Measurements from ENCODE around the gene ZNF518A.

Gene ZNF518A

DNA sequence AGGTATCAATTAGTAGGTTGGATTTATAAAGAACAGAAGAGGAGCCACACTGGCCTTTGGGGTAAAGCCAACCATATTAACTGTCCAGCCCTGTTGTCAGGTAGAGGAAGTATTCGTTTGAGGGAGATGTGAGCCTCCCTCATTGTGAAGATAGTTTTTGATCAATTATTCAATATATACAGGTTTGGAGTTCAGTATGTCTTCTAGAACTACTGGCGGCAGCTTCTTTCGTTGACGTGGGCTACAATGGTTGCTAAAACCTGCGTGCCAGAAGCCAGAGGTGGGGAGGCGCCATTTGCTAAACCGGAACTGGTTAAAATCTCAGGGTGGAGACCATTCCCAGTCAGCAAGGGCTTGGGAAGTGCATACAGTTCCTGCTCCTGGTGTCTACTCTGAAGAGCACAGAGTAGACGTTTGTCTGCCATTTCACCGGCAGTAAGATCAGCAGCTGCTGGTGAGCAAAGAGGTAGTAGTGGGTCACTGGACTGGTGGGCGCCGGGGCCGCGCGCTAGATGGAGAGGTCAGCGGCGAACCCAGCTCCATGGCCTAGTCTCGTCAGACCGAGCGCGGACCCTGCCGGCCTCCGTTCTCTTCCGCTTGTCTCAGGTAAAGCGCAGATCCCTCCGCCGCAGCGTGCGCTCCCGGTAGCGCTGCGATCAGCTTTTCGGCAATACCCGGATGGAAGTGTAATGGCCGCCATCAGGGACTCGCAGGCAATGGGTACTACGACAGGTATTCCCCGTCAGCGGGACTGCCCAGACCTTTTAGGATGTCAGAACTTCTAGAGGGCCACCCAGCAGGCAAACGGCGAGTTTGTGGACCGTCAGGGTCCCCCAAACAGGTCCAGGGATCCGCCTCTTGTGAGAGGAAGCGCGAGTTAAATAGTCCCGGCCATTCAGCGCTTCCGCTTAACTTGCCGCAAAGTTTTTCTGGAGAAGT, at the start of gene ZNF518A:
Gene ZNF518A (plus strand): TSS at position 911 of the 939 bp plus-strand sequence. CDS start 26,026 bp downstream, outside the sequence.
- peak; percentile 84 for DNase-seq

DNA sequence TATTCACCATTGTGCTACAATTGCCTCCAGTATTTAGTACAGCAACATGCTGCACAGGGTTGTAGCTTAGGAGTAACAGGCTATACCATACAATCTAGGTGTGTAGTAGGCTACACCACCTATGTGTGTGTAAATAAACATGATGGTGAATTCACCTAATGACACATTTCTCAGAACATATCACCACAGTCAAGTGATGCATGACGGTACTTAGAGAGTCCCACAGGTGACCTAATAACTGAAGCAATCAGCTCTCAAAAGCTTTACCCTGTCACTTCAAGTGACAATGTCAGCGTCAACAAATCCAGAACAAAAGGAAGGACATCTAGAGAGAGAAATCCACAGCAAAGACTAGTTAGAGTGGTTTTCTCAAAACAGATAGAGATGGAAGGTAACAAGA, 47.9 kb upstream of the ZNF518A start:
- DNase-seq: no peak

DNA sequence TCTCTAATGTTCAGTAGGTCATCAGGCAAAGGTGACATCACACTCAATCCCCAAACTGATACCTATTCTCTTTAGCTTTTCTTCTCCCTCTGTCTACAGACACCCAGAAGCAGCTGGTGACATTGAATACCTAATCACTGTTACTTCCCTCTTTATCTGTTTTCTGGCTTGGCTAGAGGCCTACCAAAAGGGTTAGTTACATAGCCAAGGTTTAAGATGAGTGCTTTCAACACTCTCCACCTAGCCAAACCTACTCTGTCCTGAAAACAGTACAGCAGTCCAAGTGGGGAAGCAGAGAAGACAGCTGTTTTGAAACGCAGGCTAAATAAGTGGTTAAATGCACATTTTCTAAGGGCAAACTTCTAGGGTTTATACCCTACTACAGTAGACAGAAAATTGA, 47.3 kb upstream of the ZNF518A start:
- no peak for DNase-seq

DNA sequence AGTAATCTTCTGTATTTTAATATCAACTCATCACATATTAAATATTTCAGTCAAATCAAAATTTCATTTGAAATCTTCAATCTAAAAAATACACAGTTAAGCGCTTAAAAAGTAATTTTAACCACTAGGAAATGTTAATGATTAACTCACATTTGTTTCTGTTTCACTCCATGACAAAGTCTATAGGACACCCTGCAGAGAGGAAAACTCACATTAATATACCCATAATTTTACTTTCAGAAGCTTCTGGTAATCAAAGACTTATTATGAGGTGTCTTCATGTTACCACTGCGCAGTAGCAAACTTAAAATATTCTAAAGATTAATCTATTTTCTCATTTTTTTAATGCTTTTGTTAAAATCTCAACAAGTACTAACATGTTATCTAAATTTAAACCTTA, 41.0 kb upstream of the ZNF518A start:
- DNase-seq: no peak

DNA sequence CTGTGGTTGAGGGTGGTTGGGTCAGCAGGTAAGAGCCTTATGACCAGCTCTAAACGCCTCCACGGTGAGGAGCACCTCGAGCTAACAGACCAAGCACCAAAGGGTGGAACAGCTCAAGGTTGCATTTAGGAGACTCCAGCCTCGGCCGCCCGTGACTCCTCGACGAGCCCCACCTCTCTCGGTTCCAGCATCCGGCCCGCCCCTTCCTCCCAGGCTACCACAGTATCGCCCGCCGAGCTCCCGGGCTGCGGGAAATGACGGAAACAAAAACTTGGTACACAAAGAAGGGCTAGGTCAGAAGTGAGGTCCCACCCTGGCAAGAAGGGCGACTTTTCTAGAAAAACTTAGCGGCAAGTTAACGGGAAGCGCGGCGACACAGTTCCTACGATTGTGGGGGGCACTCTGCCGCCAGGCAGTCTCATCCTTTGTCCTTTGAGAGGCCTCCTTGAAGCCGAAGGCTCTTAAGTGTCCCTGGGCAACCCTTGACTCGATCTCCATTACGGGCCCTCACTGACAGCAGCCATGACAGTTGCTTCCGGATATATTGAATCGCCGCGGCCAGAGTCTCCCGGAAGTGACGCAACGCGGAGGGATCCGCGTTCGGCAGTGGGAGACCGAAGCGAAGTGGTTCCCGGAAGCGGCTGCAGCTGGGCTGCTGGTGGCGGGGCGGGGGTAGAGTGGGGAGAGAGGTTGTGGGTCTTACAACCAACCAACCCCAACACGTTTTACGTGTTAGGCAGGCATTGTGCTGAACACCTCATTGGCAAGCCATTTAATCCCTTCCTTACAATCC, 40.2 kb upstream of the ZNF518A start:
- peak; percentile 82 for DNase-seq

DNA sequence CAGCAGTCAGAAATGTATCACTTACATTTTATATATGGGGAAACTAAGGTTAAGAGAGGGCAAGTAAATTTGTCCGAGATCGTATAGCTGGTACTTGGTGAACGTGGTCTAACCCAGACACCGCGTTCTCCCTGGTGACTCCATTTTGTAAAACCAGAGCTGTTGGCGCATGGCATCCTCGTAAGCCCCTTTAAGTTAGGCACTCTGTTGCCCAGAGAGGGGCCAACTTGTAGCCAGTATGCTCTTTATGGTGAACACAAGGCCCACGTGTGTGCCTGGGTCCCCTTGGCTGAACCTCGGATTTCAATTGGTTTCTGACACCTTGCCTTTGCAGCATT, 39.7 kb upstream of the ZNF518A start:
- no peak for DNase-seq

DNA sequence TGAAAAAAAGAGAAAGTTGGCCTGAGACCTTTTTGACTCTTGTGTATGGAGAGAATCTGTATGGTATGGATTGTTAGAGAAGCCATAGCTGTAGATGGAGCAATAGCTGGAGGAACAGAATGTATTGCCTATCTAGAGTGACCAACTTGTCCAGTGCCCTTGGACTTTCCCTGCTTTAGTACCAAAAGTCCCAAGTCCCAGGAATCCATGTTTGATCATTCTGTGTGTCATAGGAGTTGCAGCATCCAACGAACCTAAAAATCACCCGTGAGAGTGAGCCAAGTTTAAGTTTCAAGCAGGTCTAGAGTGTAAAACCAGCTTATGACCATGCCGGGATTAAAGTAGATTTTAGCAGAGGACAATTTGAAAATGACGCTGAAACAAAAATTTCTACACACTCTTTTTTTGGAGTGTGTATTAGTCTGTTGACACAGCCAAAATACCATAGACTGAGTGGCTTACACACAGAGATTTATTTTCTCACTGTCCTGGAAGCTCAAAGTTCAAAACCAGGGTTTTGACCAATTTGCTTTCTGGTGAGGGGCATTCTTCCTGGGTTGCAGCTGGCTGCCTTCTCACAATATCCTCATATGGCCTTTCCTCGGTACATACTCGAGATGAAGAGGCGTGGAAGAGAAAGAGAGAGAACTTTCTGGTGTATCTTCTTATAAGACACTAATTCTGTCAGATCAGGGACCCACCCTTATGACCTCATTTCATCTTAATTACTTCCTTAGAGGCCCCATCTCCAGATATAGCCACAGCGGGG, 36.9 kb upstream of the ZNF518A start:
- no peak for DNase-seq

- no peak for DNase-seq
Observed at GRCh38 chr10:96093948-96094347, 36.1 kb upstream of the ZNF518A start.

- no peak for DNase-seq
Observed at GRCh38 chr10:96096958-96097357, 33.1 kb upstream of the ZNF518A start.

GRCh38 chr10:96097865-96098264, 32.2 kb upstream of the ZNF518A start:
- no peak for DNase-seq

DNA sequence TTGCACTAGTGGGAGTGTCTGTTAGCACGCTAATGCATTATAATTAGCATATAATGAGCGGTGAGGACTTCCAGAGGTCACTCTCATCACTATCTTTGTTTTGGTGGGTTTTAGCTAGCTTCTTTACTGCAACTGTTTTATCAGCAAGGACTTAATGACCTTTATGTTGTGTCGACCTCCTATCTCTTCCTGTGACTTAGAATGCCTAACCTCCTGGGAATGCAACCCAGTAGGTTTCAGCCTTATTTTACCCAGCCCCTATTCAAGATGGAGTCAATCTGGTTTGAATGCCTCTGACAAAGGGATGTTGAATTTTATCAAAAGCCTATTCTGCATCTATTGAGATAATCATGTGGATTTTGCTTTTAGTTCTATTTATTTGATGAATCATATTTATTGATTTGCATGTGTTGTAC, 22.5 kb upstream of the ZNF518A start:
- no peak for DNase-seq

- no peak for DNase-seq
Observed at GRCh38 chr10:96112531-96112930, 17.6 kb upstream of the ZNF518A start.

GRCh38 chr10:96118604-96119450, 11.3 kb upstream of the ZNF518A start:
- DNase-seq: peak; percentile 83

GRCh38 chr10:96122824-96123223, 7.3 kb upstream of the ZNF518A start:
- DNase-seq: no peak

GRCh38 chr10:96124230-96125141, 5.6 kb upstream of the ZNF518A start:
- DNase-seq: no peak

DNA sequence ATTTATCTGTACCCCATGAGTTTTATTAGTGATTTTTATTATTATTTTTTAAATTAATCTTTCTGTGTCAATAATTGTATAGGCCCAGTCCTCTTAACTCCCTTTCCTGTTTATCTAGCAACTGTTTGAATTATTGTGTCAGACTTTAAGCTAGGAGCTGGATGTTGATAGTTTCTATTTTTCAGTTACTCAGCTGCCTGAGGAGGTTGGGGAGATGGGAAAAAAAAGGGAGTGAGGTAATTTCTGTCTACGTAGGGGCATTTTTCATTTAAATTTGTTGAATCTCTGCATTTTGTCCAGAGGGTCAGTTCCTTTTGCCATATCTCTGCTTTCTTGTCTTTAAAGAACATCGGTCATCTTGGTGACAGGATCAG, 5.0 kb upstream of the ZNF518A start:
- DNase-seq: no peak

GRCh38 chr10:96130326-96130995, 364 bp downstream of the ZNF518A start:
- peak; percentile 60 for DNase-seq

DNA sequence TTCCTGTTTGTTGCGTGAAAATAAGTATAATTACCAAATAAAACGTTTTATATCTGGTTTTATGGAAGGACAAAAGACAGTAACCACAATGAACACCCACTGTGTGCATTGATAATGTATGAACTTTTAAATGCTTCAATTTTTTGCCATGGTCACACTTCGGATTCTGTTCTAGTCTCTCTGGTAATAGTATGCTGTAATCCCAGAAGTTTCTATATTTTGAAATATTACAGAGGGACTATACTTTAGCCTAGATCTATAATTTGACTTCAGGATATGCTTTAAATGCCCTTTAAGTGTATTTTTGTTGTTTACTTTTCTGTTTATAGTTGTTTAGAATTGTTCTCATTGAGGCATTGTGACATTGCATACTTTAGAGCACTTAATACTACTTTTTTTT, 1.5 kb downstream of the ZNF518A start:
- DNase-seq: no peak

- DNase-seq: no peak
Observed at GRCh38 chr10:96133135-96133534, 3.0 kb downstream of the ZNF518A start.

- no peak for DNase-seq
Observed at GRCh38 chr10:96136810-96137209, 6.7 kb downstream of the ZNF518A start.

DNA sequence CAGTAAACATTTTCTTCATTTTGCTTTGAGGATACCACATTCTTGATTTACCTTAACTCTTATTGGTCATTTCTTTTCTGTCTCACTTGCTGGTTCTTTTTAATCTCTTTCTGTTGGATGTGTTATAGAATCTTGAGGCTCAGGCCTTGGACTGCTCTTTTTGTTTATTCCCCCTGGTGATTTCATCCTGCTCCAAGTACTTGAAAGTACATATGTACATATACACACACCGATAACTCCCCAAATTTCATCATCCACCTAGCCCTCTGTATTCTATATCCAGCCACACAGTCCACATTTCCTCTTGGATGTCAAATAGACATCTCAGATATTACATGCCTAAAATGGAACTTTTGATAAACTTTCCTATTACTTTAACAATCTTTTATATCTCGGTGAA, 7.5 kb downstream of the ZNF518A start:
- DNase-seq: no peak

Measured in NCI-H774 (cell line).